Measurements from ENCODE around the gene TMEM26.
"Not testable (repeated sequence)": the region's sequence is repeated elsewhere in the genome, so short reads cannot be mapped to it uniquely, and the experiment has no call there.

TMEM26 gene

DNA sequence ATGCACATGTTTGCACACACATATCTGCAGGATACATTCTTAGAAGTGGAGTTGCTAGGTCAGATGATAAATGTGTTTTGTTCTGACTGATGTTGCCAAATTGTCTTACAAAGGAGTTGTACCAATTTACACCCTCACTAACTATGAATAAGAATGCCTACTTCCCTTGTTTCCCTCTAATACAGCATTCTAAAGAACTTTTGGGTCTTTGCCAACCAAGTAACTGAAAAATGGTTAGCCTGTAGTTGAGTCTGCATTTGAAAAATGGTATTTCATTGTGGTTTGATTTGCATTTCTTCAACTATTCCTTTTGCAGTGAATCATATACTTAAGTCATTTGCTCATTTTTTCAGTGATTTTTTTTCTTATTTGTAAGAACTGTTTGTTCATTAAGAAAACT is 48.4 kb downstream of the TMEM26 start:
- intact Hi-C loops (cut with micrococcal nuclease) = no loop called here
- Mint-ChIP-seq H3K4me3 (no peak overlapping the region), H3K36me3 (ENCODE audit: low read depth) (no peaks in the 10 kb centered on the region), H3K27me3 (no peaks in the 10 kb centered on the region), H3K4me1 (ENCODE audit: low read depth) (peaks cover 6% of the 10 kb centered on the region), H3K27ac (no peak overlapping the region), H3K9me3 (no peaks in the 10 kb centered on the region)

DNA sequence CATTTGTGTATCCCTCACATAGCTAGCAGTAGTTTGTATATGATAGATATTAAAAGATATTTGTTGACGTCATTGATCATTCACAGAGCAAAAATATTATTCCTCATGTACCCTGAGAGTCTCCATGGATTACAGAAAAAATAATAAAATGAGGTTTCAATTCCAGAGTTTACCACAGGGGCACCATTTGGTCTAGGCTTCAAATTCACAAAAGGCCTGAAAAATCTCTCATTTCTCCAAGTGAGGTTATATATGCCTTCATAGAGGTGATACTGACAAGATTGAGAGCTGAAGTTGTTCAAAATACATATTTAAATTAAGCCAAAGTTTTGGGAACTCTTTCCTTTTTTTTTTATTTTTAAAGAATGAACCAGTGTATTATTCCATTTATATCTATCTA is 52.7 kb downstream of the TMEM26 start:
- intact Hi-C loops (cut with micrococcal nuclease) = no loop called here
- Mint-ChIP-seq H3K4me3 (no peak overlapping the region), H3K36me3 (ENCODE audit: low read depth) (no peaks in the 10 kb centered on the region), H3K9me3 (no peaks in the 10 kb centered on the region), H3K27ac (no peak overlapping the region), H3K27me3 (no peaks in the 10 kb centered on the region), H3K4me1 (ENCODE audit: low read depth) (peaks cover 19% of the 10 kb centered on the region)

DNA sequence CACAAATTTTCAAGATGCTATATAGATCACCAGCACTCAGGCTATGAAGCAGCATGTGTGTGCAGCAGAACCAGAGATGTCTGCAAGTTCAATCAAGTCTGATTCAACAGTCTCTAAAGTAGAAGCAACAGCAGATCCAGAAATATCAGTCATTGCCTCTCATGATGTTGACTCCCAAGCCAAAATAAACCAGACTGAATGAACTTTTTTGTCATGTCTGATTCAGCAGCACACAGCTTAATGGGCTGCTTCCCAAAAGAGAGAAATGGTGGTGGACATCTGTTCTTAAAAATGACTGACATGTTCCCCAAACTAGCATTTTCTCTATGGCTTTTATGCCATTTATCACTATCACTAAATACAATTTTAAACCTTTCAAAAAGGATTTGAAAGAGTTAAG is 53.8 kb downstream of the TMEM26 start:
- Mint-ChIP-seq H3K27me3 (no peaks in the 10 kb centered on the region), H3K27ac (no peak overlapping the region), H3K9me3 (no peaks in the 10 kb centered on the region), H3K4me1 (ENCODE audit: low read depth) (peaks cover 25% of the 10 kb centered on the region), H3K4me3 (no peak overlapping the region), H3K36me3 (ENCODE audit: low read depth) (no peaks in the 10 kb centered on the region)
- intact Hi-C loops (cut with micrococcal nuclease) = no loop called here

DNA sequence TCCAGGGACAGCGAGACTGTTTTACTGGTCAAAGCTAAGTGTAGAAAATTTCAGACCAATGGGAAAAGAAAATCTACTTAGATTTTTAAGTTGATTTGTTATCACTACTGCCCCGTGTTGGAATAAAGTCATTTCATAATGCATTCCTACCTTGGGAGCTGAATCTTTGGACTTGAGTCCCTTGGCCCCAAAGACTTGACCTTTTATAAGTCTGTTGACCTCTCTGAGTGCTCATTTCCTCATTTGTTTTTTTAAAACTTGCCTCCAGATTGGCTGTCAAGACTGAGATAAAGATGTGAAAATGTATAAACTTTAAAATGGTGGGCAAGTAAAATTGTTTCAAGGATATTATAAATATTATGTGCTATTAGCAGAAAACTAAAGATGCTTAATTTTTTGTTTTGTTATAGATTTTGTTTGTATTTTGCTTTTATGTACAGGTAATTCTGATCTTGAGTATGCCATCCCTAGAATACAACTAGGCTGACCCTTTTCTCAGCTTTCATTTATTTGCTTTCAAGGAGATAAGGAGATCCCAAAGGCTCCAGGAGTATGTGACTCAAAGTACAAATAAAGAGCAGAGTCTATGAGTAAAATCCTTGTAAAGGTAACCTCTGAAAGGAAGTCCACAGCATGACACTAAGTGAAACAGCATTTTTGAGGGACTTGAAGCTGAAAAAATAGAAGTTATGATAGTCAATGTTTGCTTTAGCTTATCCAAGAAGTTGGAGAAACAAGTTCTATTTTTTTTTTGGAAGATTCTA is 54.6 kb downstream of the TMEM26 start:
- no peaks in the 10 kb centered on the region for H3K9me3 Mint-ChIP-seq
- peak overlapping the region; percentile 88 for H3K27ac Mint-ChIP-seq
- intact Hi-C loops (cut with micrococcal nuclease) = no loop called here
- H3K4me3 Mint-ChIP-seq = no peak overlapping the region
- peaks cover 20% of the 10 kb centered on the region for H3K4me1 Mint-ChIP-seq (ENCODE audit: low read depth)
- H3K27me3 Mint-ChIP-seq = no peaks in the 10 kb centered on the region
- H3K36me3 Mint-ChIP-seq (ENCODE audit: low read depth) = no peaks in the 10 kb centered on the region

DNA sequence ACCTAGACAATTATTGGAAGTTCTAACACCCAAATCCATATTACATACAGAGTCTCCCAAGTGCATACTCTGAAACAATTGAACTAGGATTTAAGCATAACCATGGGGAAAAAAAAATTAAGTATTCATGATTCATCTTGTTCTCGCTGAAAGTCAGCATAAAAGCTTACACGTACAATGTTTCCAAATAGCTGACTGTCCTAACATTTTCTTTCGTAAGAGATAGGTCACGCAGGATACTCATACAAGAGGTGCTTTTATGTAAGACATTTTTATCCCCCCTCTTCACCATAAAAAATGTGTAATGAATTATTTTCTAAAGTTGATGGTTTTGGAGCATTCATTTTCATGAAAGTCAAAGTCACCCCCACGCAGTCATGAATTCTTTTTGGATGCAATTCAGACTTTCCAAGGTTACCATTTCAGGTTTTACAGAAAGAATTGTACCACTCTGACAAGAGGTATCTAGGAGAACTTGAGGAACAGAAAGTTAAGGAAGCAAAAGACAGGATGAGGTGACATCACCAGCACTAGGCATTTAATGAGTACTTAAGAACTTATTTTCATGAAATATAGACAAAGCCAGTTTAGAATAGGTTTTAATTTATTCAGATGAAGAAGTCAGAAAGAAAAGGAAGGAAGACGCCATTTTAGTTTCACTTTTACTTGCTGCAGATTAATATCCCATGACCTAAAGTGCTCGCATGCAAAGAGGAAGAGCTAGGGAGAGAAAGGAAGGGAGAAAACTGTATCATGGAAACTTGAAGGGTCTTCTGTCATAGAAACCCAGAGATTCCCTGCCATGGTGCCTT is 55.8 kb downstream of the TMEM26 start:
- H3K27ac Mint-ChIP-seq = peak overlapping the region; percentile 88
- intact Hi-C loops (cut with micrococcal nuclease) = no loop called here
- H3K27me3 Mint-ChIP-seq = no peaks in the 10 kb centered on the region
- H3K4me1 Mint-ChIP-seq (ENCODE audit: low read depth) = peaks cover 27% of the 10 kb centered on the region
- peaks cover 6% of the 10 kb centered on the region for H3K36me3 Mint-ChIP-seq (ENCODE audit: low read depth)
- no peaks in the 10 kb centered on the region for H3K9me3 Mint-ChIP-seq
- peak overlapping the region; percentile 31 for H3K4me3 Mint-ChIP-seq

DNA sequence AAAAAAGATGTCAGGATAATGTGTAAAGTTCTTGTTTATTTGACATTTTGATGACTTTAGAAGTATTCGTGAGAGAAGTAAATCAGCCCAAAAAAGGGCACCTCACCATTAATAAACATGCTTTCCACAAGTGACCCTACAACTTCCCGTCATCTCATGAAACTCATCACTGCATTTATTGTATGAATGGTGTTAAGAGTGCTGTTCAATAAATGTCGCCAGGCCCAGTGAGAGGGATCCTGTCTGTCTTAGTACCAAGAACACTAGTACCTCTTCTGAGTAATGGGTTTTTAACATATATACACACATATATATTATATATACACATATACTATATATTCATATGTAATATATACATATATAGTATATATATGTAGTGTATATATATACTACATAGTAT is 61.9 kb downstream of the TMEM26 start:
- Mint-ChIP-seq H3K4me1 (ENCODE audit: low read depth) (peaks cover 50% of the 10 kb centered on the region), H3K9me3 (peaks cover 18% of the 10 kb centered on the region), H3K27ac (peak overlapping the region; percentile 96), H3K36me3 (ENCODE audit: low read depth) (peaks cover 20% of the 10 kb centered on the region), H3K27me3 (no peaks in the 10 kb centered on the region), H3K4me3 (peak overlapping the region; percentile 2)
- intact Hi-C loops (cut with micrococcal nuclease) = loop anchor here (2.0 kb wide), 1 partner anchor 96 kb away; no protein-coding TSS in a partner anchor

DNA sequence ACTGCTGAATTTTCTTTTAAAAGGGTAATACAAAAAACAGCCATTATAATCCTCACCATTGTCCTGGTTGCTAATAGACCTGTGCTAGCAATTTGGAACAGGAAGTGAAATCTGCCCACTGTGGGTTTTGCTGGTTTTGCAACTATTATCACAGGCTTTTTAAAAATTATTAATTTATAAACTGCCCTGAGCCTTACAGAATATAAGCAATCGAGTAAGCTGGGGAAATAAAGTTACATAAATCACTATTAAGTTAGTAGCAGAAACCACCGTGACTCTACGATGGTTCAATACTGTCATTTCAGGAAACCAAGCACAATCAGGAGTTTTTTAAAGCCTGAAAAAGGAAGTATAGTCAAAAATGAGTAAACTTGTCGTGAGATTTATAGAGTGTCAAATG is 62.3 kb downstream of the TMEM26 start:
- H3K27ac Mint-ChIP-seq = peak overlapping the region; percentile 96
- no peaks in the 10 kb centered on the region for H3K27me3 Mint-ChIP-seq
- intact Hi-C loops (cut with micrococcal nuclease) = loop anchor here (1.0 to 2.0 kb wide), 2 partner anchors 96 to 104 kb away; no protein-coding TSS in a partner anchor
- peaks cover 20% of the 10 kb centered on the region for H3K36me3 Mint-ChIP-seq (ENCODE audit: low read depth)
- peak overlapping the region; percentile 2 for H3K4me3 Mint-ChIP-seq
- peaks cover 53% of the 10 kb centered on the region for H3K4me1 Mint-ChIP-seq (ENCODE audit: low read depth)
- H3K9me3 Mint-ChIP-seq = peaks cover 18% of the 10 kb centered on the region

DNA sequence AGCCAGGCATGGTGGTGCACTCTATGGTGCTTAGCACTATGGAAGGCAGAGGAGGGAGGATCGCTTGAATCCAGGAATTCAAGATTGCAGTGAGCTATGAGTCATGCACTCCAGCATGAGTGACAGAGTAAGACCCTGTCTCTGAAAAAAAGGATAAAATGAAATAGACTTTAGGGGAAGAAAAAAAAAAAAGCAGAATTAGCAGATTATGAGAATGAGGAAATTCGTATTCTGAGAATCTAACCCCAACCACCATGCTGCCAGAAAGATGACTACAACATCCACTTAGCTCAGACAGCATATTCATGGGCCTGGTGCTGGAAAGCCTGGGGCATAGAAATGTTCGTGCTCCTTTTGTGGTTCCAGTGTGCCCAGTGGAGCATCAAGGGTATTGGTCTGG is 63.3 kb downstream of the TMEM26 start:
- no peak overlapping the region for H3K4me3 Mint-ChIP-seq
- H3K9me3 Mint-ChIP-seq = peaks cover 18% of the 10 kb centered on the region
- intact Hi-C loops (cut with micrococcal nuclease) = loop anchor here (1.0 to 2.0 kb wide), 2 partner anchors 97 to 103 kb away; no protein-coding TSS in a partner anchor
- peaks cover 52% of the 10 kb centered on the region for H3K4me1 Mint-ChIP-seq (ENCODE audit: low read depth)
- H3K27me3 Mint-ChIP-seq = no peaks in the 10 kb centered on the region
- peaks cover 20% of the 10 kb centered on the region for H3K36me3 Mint-ChIP-seq (ENCODE audit: low read depth)
- peak overlapping the region; percentile 96 for H3K27ac Mint-ChIP-seq

DNA sequence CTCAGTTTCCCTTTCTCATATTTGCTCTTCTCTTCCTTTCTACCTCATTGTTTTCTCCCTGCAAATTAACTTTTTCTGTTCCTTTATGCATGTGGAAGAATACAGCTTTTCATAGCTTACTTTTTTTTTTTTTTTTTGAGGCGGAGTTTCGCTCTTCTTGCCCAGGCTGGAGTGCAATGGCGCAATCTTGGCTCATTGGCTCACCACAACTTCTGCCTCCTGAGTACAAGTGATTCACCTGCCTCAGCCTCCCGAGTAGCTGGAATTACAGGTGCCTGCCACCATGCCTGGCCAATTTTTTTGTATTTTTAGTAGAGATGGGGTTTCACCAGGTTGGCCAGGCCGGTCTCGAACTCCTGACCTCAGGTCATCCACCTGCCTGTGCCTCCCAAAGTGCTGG is 64.2 kb downstream of the TMEM26 start:
- Mint-ChIP-seq H3K9me3 (peaks cover 18% of the 10 kb centered on the region), H3K4me1 (ENCODE audit: low read depth) (peaks cover 51% of the 10 kb centered on the region), H3K27ac (peak overlapping the region; percentile 96), H3K36me3 (ENCODE audit: low read depth) (peaks cover 20% of the 10 kb centered on the region)
- H3K27me3 Mint-ChIP-seq; H3K4me3 Mint-ChIP-seq; intact Hi-C loops (cut with micrococcal nuclease): not testable (repeated sequence)

DNA sequence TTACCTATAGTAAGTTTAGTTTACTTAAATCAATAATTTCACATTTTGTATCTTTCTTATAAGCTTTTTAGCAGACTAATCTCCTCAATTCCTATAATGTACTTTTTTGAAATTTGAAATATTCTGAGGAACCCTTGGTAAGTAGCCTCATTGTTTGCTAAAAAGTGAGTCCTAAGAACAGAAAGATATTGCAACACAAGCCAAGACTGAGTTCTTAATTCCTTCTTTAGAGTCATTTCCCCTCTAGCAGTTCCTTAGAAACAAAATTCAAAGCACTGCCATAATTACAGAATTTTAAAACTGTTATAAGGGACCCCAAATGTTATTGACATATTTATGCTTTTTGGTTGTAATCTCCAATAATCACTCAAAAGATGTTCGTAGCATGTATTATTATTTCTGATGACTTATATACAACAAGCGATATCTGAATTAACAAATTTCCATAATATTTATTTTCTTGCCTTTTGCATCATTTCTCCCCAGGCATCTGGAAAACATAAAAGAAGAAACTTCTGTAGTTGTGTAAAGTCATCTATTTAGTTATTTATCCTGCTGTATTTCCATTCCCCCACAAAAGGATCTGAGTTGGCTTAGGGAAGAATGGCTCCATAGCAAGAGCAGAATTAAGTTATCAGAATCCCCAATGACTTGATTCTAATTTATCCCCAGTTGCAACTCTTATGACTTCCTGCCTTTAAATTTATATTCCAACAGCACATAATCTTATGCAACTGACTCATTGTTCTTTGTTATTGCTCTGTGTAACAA is 67.8 kb downstream of the TMEM26 start:
- intact Hi-C loops (cut with micrococcal nuclease) = no loop called here
- H3K9me3 Mint-ChIP-seq = peaks cover 31% of the 10 kb centered on the region

DNA sequence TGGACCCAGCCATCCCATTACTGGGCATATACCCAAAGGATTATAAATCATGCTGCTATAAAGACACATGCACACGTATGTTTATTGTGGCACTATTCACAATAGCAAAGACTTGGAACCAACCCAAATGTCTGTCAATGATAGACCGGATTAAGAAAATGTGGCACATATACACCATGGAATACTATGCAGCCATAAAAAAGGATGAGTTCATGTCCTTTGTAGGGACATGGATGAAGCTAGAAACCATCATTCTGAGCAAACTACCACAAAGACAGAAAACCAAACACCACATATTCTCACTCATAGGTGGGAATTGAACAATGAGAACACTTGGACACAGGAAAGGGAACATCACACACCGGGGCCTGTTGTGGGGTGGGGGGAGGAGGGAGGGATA is 72.0 kb downstream of the TMEM26 start:
- peaks cover 27% of the 10 kb centered on the region for H3K9me3 Mint-ChIP-seq
- H3K4me3 Mint-ChIP-seq; H3K27me3 Mint-ChIP-seq; intact Hi-C loops (cut with micrococcal nuclease); H3K27ac Mint-ChIP-seq; H3K4me1 Mint-ChIP-seq (ENCODE audit: low read depth): not testable (repeated sequence)
- H3K36me3 Mint-ChIP-seq (ENCODE audit: low read depth) = peaks cover 13% of the 10 kb centered on the region

More for the DNA sequence above, 67.8 kb downstream of the TMEM26 start:
- peaks cover 25% of the 10 kb centered on the region for H3K36me3 Mint-ChIP-seq (ENCODE audit: low read depth)
- peak overlapping the region; percentile 51 for H3K27ac Mint-ChIP-seq
- H3K27me3 Mint-ChIP-seq = no peaks in the 10 kb centered on the region
- peaks cover 39% of the 10 kb centered on the region for H3K4me1 Mint-ChIP-seq (ENCODE audit: low read depth)
- H3K4me3 Mint-ChIP-seq = no peak overlapping the region

DNA sequence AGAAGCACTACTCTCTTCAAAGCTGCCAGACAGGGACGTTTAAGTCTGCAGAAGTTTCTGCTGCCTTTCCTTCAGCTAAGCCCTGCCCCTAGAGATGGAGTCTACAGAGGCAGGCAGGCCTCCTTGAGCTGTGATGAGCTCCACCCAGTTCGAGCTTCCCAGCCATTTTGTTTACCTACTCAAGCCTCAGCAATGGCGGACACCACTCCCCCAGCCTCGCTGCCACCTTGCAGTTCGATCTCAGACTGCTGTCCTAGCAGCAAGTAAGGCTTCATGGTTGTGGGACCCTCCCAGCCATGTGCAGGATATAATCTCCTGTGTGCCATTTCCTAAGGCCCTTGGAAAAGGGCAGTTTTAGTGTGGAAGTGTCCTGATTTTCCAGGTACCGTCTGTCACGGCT is 74.3 kb downstream of the TMEM26 start:
- no peaks in the 10 kb centered on the region for H3K4me1 Mint-ChIP-seq (ENCODE audit: low read depth)
- intact Hi-C loops (cut with micrococcal nuclease) = no loop called here
- peaks cover 13% of the 10 kb centered on the region for H3K36me3 Mint-ChIP-seq (ENCODE audit: low read depth)
- H3K27me3 Mint-ChIP-seq = no peaks in the 10 kb centered on the region
- H3K27ac Mint-ChIP-seq = no peak overlapping the region
- no peak overlapping the region for H3K4me3 Mint-ChIP-seq
- peaks cover 44% of the 10 kb centered on the region for H3K9me3 Mint-ChIP-seq

DNA sequence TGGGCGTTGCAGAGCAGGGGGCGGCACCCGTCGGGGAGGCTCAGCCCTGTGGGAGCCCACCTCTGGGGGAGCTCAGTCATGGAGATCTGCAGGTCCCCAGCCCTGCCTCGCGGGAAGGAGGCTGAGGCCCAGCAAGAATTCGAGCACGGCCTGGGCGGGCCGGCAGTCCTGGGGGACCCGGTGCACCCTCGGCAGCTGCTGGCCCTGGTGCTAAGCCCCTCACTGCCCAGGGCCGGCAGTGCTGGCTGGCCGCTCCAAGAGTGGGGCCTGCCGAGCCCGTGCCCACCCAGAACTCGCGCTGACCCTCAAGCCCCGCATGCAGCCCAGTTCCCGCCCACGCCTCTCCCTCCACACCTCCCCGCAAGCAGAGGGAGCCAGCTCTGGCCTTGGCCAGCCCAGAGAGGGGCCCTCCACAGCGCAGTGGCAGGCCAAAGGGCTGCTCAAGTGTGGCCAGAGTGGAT is 76.2 kb downstream of the TMEM26 start:
- intact Hi-C loops (cut with micrococcal nuclease) = no loop called here
- no peak overlapping the region for H3K4me3 Mint-ChIP-seq
- H3K36me3 Mint-ChIP-seq (ENCODE audit: low read depth) = no peaks in the 10 kb centered on the region

DNA sequence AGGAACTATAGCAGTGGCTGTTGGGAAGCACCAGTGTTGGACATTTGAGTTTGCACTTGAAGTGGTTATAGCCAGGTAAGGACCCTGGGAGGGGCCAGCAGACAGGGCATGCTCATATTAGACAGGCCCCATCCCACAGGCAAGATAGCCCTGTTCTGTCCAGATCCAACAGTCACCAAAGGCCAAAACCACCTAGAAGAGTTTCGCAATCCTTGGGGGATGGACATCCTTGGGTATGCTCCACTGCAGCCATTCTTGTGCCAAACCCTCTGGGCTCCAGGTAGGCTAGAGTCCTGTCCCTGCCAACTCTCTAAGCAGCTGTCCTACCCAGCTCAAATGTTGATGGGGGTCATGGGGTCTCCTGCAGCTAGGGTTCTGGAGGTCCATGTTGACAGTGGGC is 76.8 kb downstream of the TMEM26 start:
- H3K27ac Mint-ChIP-seq = no peak overlapping the region
- no peaks in the 10 kb centered on the region for H3K4me1 Mint-ChIP-seq (ENCODE audit: low read depth)
- peaks cover 38% of the 10 kb centered on the region for H3K9me3 Mint-ChIP-seq
- no peaks in the 10 kb centered on the region for H3K36me3 Mint-ChIP-seq (ENCODE audit: low read depth)
- H3K4me3 Mint-ChIP-seq = no peak overlapping the region
- intact Hi-C loops (cut with micrococcal nuclease) = no loop called here
- H3K27me3 Mint-ChIP-seq = no peaks in the 10 kb centered on the region

More for the DNA sequence above, 76.2 kb downstream of the TMEM26 start:
- no peaks in the 10 kb centered on the region for H3K27me3 Mint-ChIP-seq
- H3K9me3 Mint-ChIP-seq = peaks cover 38% of the 10 kb centered on the region
- no peak overlapping the region for H3K27ac Mint-ChIP-seq
- no peaks in the 10 kb centered on the region for H3K4me1 Mint-ChIP-seq (ENCODE audit: low read depth)
